Naive thymus-derived CD4-positive, alpha-beta T cell (primary cell): ENCODE results near the gene WWC2. TPM values are rescaled to one million over a fixed set of nuclear protein-coding genes. Genes with fewer than 3 reads are reported as not detected.

Source experiments
- ATAC-seq: fragments of 150-1000 bp; cut with Tn5 transposase; 2 replicates; pipeline ENCODE4 v1.10.0; 2021; ENCODE audit warnings: mild to moderate bottlenecking, moderate library complexity
- CTCF ChIA-PET: fragments of 350-600 bp; sonication (Branson Sonifier 250); formaldehyde crosslinking; loops from one replicate; lab custom pipeline; 2021; ENCODE audit warnings: antibody characterized with exemption; lab: Charles Lee
- POLR2A ChIA-PET: fragments of 350-600 bp; sonication (Branson Sonifier 250); formaldehyde crosslinking; loops from one replicate; lab custom pipeline; 2021; ENCODE audit warnings: antibody characterized with exemption, inconsistent platforms; lab: Charles Lee
- DNase-seq, 9 donors: peaks; one replicate each; pipeline versions ENCODE4 v3.0.0 to v3.0.0-alpha.2; 2020 to 2022; ENCODE audit warnings: mixed read lengths in 1 of 9
- H3K27ac ChIP-seq: one replicate; pipeline ENCODE4 v1.7.0; 2013; ENCODE audit warnings: mild to moderate bottlenecking, low read depth, low read length, moderate library complexity
- H3K27me3 ChIP-seq, 2 donors: one replicate each; pipeline ENCODE4 v1.7.0; 2013; ENCODE audit warnings: low read length in 2 of 2, mild to moderate bottlenecking in 2 of 2, moderate library complexity in 2 of 2; ENCODE audit not compliant: control insufficient read depth in 2 of 2, insufficient read depth in 2 of 2
- H3K36me3 ChIP-seq, 3 experiments: 1 replicate in 2 of 3; 2 replicates in 1 of 3; pipeline ENCODE4 v1.7.0; 2013; ENCODE audit warnings: low read length in 3 of 3, mild to moderate bottlenecking in 3 of 3, moderate library complexity in 1 of 3; ENCODE audit not compliant: insufficient read depth in 3 of 3, control insufficient read depth in 2 of 3
- H3K4me1 ChIP-seq, 2 donors: one replicate each; pipeline ENCODE4 v1.7.0; 2013; ENCODE audit warnings: low read length in 2 of 2, mild to moderate bottlenecking in 2 of 2, moderate library complexity in 1 of 2; ENCODE audit not compliant: control insufficient read depth in 2 of 2, insufficient read depth in 2 of 2
- H3K4me3 ChIP-seq: 2 replicates; pipeline ENCODE4 v1.7.0; 2013; ENCODE audit warnings: mild to moderate bottlenecking, low read length
- H3K9me3 ChIP-seq, 3 experiments: 1 replicate in 2 of 3; 2 replicates in 1 of 3; pipeline ENCODE4 v1.7.0; 2013; ENCODE audit warnings: low read length in 3 of 3; ENCODE audit not compliant: control insufficient read depth in 2 of 3
- H3K27ac Mint-ChIP-seq, 9 donors: one replicate each; pipeline ENCODE4 v1.8.0; 2020 to 2022; ENCODE audit warnings: mixed read lengths in 9 of 9, mild to moderate bottlenecking in 8 of 9, moderate library complexity in 5 of 9, inconsistent platforms in 2 of 9
- H3K27me3 Mint-ChIP-seq, 5 donors: one replicate each; pipeline ENCODE4 v1.8.0; 2021 to 2022; ENCODE audit warnings: mixed read lengths in 5 of 5, mild to moderate bottlenecking in 1 of 5
- H3K36me3 Mint-ChIP-seq, 5 donors: one replicate each; pipeline ENCODE4 v1.8.0; 2020 to 2022; ENCODE audit warnings: mixed read lengths in 5 of 5, mild to moderate bottlenecking in 3 of 5, inconsistent platforms in 1 of 5
- H3K4me1 Mint-ChIP-seq, 7 donors: one replicate each; pipeline ENCODE4 v1.8.0; 2020 to 2022; ENCODE audit warnings: mixed read lengths in 7 of 7, mild to moderate bottlenecking in 3 of 7, inconsistent platforms in 1 of 7
- H3K4me3 Mint-ChIP-seq, 10 donors: one replicate each; pipeline ENCODE4 v1.8.0; 2020 to 2022; ENCODE audit warnings: mild to moderate bottlenecking in 10 of 10, mixed read lengths in 10 of 10, moderate library complexity in 6 of 10, inconsistent platforms in 2 of 10
- H3K9me3 Mint-ChIP-seq, 11 donors: one replicate each; pipeline ENCODE4 v1.8.0; 2020 to 2022; ENCODE audit warnings: mixed read lengths in 11 of 11, mild to moderate bottlenecking in 4 of 11, inconsistent platforms in 1 of 11, moderate library complexity in 1 of 11
- intact Hi-C, 2 donors: fragments of 100-400 bp; cut with micrococcal nuclease; formaldehyde crosslinking; loops; one replicate each; pipeline ENCODE4 v1.15.1; 2023
- polyA plus RNA-seq, 2 donors: library from polyadenylated mRNA; unstranded; fragments of 300-500 nt; fragmentation: Illumina TruSeq; gene quantifications; one replicate each; pipeline ENCODE4 v1.2.3, GENCODE V29; 2021
- total RNA-seq, 6 experiments: library from RNA in 5 of 6; stranded (reverse) in 5 of 6; gene quantifications; 1 replicate in 5 of 6; 2 replicates in 1 of 6; pipeline ENCODE4 v1.2.3 and lab custom pipeline; 2021 to 2026

Gene WWC2
- total and polyA plus RNA-seq, 7 experiments from 2014 or later: 0.07 to 13.8 (median 9.9) TPM

- Mint-ChIP-seq H3K9me3 (peaks cover 0 to 2% (median 0%) of the 10 kb centered on the region in 11 donors), H3K4me3 (no peak overlapping the region), H3K36me3 (peaks cover 0 to 8% (median 0%) of the 10 kb centered on the region in 5 donors), H3K27ac (no peak overlapping the region), H3K4me1 (peaks cover 0 to 28% (median 10%) of the 10 kb centered on the region in 7 donors), H3K27me3 (peaks cover 0 to 4% (median 0%) of the 10 kb centered on the region in 5 donors)
- intact Hi-C loops: no loop called here
- H3K4me1 ChIP-seq: no peaks in the 10 kb centered on the region
- no peak overlapping the region for H3K27ac ChIP-seq
- H3K4me3 ChIP-seq: no peak overlapping the region
- no peak for DNase-seq
- no peaks in the 10 kb centered on the region for H3K27me3 ChIP-seq
- no peak for ATAC-seq
- H3K9me3 ChIP-seq: no peaks in the 10 kb centered on the region
- ChIA-PET CTCF (no interaction called here), POLR2A (interaction anchor here (0.7 kb wide), 1 partner anchor 220 kb away, joined by 4 read pairs; no protein-coding TSS in a partner anchor)
- H3K36me3 ChIP-seq: no peaks in the 10 kb centered on the region
Measured at GRCh38 chr4:183165376-183165775, 66.3 kb downstream of the WWC2 start.

GRCh38 chr4:183170894-183171293 is 71.8 kb downstream of the WWC2 start:
- Mint-ChIP-seq H3K9me3 (peaks cover 0 to 2% (median 0%) of the 10 kb centered on the region in 11 donors), H3K36me3 (peaks cover 0 to 16% (median 0%) of the 10 kb centered on the region in 5 donors), H3K4me1 (peaks cover 0 to 21% (median 6%) of the 10 kb centered on the region in 7 donors), H3K4me3 (no peak overlapping the region), H3K27me3 (peaks cover 0 to 18% (median 0%) of the 10 kb centered on the region in 5 donors), H3K27ac (no peak overlapping the region)
- Histone ChIP-seq H3K36me3 (no peaks in the 10 kb centered on the region), H3K4me3 (no peak overlapping the region), H3K27ac (no peak overlapping the region), H3K27me3 (no peaks in the 10 kb centered on the region), H3K4me1 (no peaks in the 10 kb centered on the region), H3K9me3 (no peaks in the 10 kb centered on the region)
- intact Hi-C loops: no loop called here
- CTCF ChIA-PET: interaction anchor here (0.7 kb wide), 1 partner anchor 18 kb away, joined by 3 read pairs; no protein-coding TSS in a partner anchor
- DNase-seq (no peak), ATAC-seq (no peak)
- POLR2A ChIA-PET: interaction anchor here (0.9 kb wide), 1 partner anchor 8 kb away, joined by 3 read pairs; no protein-coding TSS in a partner anchor

- H3K27me3 Mint-ChIP-seq: peaks cover 0 to 18% (median 0%) of the 10 kb centered on the region in 5 donors
- DNase-seq: no peak
- peaks cover 0 to 21% (median 5%) of the 10 kb centered on the region in 7 donors for H3K4me1 Mint-ChIP-seq
- peaks cover 0 to 16% (median 0%) of the 10 kb centered on the region in 5 donors for H3K36me3 Mint-ChIP-seq
- CTCF ChIA-PET: no interaction called here
- no peaks in the 10 kb centered on the region for H3K4me1 ChIP-seq
- no peak overlapping the region for H3K27ac Mint-ChIP-seq
- no peak for ATAC-seq
- H3K4me3 Mint-ChIP-seq: no peak overlapping the region
- no peaks in the 10 kb centered on the region for H3K9me3 ChIP-seq
- no peaks in the 10 kb centered on the region for H3K36me3 ChIP-seq
- peaks cover 0 to 2% (median 0%) of the 10 kb centered on the region in 11 donors for H3K9me3 Mint-ChIP-seq
- no peak overlapping the region for H3K4me3 ChIP-seq
- no peaks in the 10 kb centered on the region for H3K27me3 ChIP-seq
- POLR2A ChIA-PET: no interaction called here
- intact Hi-C loops: no loop called here
- H3K27ac ChIP-seq: no peak overlapping the region
Measured at GRCh38 chr4:183171484-183172267, 72.6 kb downstream of the WWC2 start.

GRCh38 chr4:183172881-183173280 is 73.8 kb downstream of the WWC2 start:
- Mint-ChIP-seq H3K9me3 (no peaks in the 10 kb centered on the region), H3K4me3 (no peak overlapping the region), H3K4me1 (peaks cover 0 to 11% (median 3%) of the 10 kb centered on the region in 7 donors), H3K36me3 (peaks cover 0 to 7% (median 0%) of the 10 kb centered on the region in 5 donors), H3K27me3 (peaks cover 0 to 16% (median 0%) of the 10 kb centered on the region in 5 donors), H3K27ac (no peak overlapping the region)
- Histone ChIP-seq H3K4me1 (no peaks in the 10 kb centered on the region), H3K27me3 (no peaks in the 10 kb centered on the region), H3K4me3 (no peak overlapping the region), H3K27ac (no peak overlapping the region), H3K36me3 (no peaks in the 10 kb centered on the region), H3K9me3 (no peaks in the 10 kb centered on the region)
- intact Hi-C loops: no loop called here
- ATAC-seq (no peak), DNase-seq (no peak)
- ChIA-PET POLR2A (no interaction called here), CTCF (no interaction called here)

GRCh38 chr4:183173580-183174526 is 74.8 kb downstream of the WWC2 start:
- H3K27me3 Mint-ChIP-seq: peaks cover 0 to 18% (median 0%) of the 10 kb centered on the region in 5 donors
- Histone ChIP-seq H3K9me3 (no peaks in the 10 kb centered on the region), H3K36me3 (no peaks in the 10 kb centered on the region), H3K4me3 (no peak overlapping the region), H3K27me3 (no peaks in the 10 kb centered on the region), H3K27ac (no peak overlapping the region), H3K4me1 (no peaks in the 10 kb centered on the region)
- H3K4me3 Mint-ChIP-seq: no peak overlapping the region
- DNase-seq: no peak
- ATAC-seq: no peak
- H3K9me3 Mint-ChIP-seq: no peaks in the 10 kb centered on the region
- H3K36me3 Mint-ChIP-seq: peaks cover 0 to 7% (median 0%) of the 10 kb centered on the region in 5 donors
- intact Hi-C loops: no loop called here
- H3K4me1 Mint-ChIP-seq: peaks cover 0 to 15% (median 5%) of the 10 kb centered on the region in 7 donors
- ChIA-PET POLR2A (no interaction called here), CTCF (no interaction called here)
- H3K27ac Mint-ChIP-seq: no peak overlapping the region

- ATAC-seq: no peak
- no peaks in the 10 kb centered on the region for H3K36me3 ChIP-seq
- ChIA-PET CTCF (no interaction called here), POLR2A (no interaction called here)
- no peaks in the 10 kb centered on the region for H3K27me3 ChIP-seq
- H3K4me1 ChIP-seq: no peaks in the 10 kb centered on the region
- Mint-ChIP-seq H3K27me3 (peaks cover 0 to 28% (median 0%) of the 10 kb centered on the region in 5 donors), H3K9me3 (peaks cover 0 to 2% (median 0%) of the 10 kb centered on the region in 11 donors), H3K27ac (no peak overlapping the region), H3K4me3 (no peak overlapping the region), H3K4me1 (peaks cover 0 to 33% (median 24%) of the 10 kb centered on the region in 7 donors), H3K36me3 (peaks cover 0 to 7% (median 0%) of the 10 kb centered on the region in 5 donors)
- H3K4me3 ChIP-seq: no peak overlapping the region
- DNase-seq: no peak
- no peak overlapping the region for H3K27ac ChIP-seq
- H3K9me3 ChIP-seq: no peaks in the 10 kb centered on the region
- intact Hi-C loops: no loop called here
Measured at GRCh38 chr4:183175631-183176232, 76.7 kb downstream of the WWC2 start.
